Tongue (tissue), 2 donors: ENCODE measurements around the gene LY9. TPM values are rescaled to one million over a fixed set of nuclear protein-coding genes. Genes with fewer than 3 reads are reported as not detected.
"Not testable (repeated sequence)": the region's sequence is repeated elsewhere in the genome, so short reads cannot be mapped to it uniquely, and the experiment has no call there.

Experiments
- DNase-seq: peaks from one replicate; pipeline ENCODE4 v3.0.0-alpha.2; 2015
- total RNA-seq: library from RNA; depleted of rRNA; stranded (reverse); fragments of >200 nt; gene quantifications from one replicate; pipeline ENCODE4 v1.2.3, GENCODE V29; 2014

The LY9 gene
- total RNA-seq, 1 donor from 2014 or later: 0.62 TPM

DNA sequence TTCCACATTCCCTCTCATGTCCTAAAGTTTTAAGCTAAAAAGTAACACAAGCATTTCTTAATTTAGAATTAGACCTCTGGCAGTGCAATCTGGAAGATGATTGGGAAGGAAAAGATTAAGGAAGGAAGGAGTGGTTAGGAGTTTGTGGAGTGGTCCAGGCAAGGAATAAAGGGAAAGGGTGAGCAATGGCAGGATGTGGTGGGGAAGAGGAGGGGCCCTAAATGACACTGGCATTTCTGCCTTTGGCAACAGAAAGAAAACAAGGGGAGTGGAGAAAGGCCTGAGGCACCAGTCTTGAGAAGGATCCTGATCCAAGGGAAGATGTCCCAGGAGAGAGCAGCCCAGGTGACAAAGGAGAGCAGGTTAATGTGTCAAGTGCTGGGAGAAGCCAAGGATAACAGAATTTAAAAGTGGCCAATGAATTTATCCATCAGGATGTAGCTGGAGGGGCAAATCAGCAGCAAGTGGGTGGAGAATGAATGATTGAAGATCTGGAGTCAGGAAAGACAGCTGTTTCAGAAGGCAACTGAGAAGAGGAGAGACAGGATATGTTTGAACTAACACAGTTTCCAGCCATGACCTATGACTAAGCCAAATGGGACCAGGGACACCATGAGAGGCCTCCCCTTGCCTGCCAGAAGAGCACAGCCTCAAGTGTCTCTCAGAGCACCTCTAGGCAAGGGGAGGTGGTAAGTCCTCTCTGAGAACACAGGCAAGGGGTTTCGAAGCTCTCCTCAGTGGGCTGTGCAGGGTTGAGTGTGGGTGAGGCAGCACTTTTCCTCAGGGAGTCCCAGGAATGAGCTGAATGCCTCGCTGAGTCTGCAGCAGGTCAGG is 20.9 kb upstream of the LY9 start:
- no peak for DNase-seq

DNA sequence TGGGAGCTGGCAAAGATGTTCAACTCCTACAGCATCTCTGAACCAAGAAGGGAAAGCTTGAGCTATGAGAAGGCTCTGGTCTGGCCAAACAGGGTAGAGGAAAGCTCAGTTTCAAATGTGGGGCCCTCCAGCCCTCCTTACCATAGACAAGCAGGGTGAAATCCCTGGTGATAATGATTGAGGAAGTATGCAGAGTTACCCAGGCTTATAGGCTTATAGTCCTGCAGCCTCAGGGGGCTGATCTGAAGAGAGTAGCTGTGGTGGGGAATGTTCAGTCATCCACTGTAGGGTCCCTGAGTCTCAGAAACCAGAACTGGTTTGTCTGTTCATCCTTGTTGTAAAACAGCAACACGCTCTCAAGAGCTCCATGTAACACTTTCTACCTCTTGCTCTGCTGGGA is 19.8 kb upstream of the LY9 start:
- DNase-seq: no peak

DNA sequence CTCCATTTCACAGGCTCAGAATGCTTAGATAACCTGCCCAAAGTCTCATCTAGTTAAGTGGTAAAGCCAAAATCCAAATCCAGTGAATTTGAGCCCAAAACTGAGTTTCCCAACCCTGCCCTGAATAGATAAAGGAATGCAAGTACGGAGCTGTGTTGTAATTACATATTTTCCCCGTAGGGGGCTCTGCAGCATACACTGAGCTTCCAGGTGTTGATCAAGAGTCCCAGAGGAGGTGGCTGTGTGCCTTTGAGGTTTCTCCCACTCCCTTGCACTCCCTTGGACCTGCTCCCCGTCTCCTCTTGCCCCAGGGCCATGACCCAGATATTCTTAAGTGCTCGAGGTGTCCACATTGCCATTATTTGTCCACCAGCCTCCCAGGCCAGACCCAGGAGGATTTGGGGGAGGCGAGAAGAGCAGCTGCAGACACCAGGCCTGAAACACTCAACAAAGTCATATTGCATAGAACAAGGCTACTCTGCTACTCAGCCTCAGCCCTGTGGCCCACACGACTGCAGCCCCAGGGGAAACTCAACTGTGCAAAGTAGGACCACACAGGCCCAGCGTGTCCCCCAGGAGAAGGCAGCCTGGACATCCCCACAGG is 18.4 kb upstream of the LY9 start:
- peak; percentile 17 for DNase-seq

DNA sequence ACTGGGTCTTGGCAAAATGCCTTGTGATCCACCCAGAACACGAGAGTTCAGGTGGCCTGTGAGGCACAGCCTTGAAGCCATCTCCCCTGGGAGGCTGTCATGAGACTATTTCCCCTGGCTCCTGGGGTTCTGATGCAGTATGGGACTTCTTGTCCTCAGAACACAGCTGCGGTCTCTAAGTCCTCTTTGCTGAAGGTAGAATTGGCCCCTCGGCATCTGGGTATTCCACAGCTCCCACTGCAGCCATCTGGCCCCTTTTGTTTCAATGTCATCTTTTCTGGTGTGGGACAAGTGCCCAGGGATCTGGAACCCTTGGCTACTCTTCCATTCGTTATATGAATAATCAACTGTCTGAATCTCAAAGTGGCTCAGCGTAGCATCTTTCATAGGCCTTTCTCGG is 17.0 kb upstream of the LY9 start:
- DNase-seq: no peak

DNA sequence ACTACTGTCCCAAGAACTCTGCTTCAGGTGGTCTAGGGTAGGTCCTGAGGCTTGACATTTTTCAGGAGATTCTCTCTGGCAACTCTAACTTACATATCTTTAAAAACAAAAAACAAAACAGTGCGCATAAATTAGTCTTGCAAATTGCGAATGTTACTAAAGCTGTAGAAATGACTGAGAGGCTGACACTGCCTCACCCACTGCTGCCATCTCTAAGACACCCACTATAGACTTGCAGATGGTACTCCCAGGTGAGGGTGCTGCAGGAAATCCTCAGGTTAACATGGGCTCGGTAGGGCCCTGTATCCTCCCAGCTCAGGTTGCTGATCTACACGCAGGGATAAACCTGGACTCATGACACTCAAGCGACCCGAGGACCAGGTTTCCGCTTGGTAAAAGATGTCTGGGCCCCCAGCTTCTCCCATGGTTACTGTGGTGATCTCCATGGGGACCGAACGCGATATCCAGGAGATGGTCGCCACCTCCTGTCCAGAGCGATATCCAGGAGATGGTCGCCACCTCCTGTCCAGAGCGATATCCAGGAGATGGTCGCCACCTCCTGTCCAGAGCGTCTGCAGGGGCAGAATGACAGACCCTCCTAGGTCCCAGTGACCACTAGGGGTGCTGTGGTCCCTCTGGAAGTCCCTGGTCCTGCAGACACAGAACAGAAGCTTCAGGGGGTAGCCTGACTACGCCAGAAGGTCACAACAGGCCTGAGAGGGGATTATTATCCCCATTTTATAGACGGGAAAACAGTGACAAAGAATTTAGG is 16.2 kb upstream of the LY9 start:
- DNase-seq: no peak

DNA sequence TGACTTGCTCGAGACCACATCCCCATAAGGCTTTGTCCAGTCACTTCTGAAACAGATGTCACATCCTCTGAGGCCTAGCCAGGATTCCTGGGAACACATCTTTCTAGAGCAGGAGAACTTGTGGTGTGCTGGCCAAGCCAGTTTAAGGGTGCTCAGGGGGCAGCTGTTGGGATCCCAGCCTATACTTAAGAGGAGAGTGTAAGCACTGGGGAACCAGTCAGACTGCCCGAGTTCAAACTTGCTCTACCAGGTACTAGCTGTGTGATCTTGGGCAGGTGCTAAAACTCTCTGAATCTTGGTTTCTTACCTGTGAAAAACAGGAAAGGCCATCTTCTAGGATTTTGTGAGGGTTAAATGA is 15.6 kb upstream of the LY9 start:
- DNase-seq: no peak

DNA sequence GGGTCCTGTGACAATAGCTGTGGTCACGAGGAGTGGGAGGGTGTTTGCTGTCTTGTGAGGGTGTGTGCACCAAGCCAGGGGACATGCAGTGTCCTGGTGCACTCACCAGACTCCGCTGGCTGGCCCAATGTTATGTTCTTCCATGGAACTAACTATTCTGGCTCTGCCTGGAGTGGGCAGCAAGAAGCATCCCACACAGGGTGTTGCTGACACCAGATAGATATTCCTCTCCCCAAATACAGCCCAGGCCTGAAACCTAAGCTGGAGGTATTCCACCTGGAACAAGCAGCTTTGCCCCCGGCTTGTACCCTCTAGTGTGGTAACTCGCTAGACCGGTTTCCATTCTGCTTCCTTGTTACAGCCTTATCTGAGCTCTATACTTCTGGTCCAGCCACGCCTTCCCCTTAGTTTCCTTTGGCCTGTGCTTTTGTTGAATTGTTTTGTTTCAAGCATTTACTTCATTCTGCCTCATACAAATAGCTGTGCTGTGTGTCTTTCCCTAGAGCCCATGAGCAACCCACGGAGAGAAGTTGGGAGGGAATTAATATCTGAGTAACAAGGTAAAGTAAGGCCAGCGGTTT is 14.7 kb upstream of the LY9 start:
- peak; percentile 31 for DNase-seq

DNA sequence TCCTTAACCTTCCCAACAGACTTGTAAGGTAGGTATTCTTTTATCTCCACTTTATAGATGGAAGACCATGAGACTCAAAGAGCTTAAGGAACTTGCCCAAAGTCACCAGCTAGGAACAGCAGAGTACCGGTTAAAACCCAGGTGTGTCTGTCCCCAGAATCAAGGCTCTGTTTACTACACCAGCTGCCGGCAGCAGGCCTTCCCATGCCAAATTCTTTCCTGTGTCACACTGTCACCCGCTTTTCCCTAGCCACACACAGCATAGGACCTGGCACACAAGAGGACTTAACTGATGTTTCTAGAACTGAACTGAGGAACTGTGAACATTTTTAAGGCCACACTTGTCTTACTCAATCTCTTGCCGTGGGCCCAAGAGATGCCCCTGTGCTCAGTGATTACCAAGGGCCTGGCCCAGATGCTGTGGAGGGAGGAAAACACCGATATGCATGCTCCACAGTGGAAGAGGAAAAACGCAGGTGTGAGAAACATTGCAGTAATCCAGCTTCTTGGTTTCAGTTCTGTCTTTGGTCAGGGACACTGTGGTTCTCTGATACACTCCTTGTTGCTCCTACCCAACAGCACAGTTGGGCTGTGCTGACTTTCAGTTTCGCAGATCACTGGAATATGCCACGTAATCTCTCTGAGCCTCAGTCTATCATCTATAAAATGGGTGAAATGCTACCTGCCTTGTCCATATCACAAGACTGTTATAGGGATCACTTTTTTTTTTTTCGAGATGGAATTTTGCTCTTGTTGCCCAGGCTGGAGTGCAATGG is 13.9 kb upstream of the LY9 start:
- DNase-seq: no peak

DNA sequence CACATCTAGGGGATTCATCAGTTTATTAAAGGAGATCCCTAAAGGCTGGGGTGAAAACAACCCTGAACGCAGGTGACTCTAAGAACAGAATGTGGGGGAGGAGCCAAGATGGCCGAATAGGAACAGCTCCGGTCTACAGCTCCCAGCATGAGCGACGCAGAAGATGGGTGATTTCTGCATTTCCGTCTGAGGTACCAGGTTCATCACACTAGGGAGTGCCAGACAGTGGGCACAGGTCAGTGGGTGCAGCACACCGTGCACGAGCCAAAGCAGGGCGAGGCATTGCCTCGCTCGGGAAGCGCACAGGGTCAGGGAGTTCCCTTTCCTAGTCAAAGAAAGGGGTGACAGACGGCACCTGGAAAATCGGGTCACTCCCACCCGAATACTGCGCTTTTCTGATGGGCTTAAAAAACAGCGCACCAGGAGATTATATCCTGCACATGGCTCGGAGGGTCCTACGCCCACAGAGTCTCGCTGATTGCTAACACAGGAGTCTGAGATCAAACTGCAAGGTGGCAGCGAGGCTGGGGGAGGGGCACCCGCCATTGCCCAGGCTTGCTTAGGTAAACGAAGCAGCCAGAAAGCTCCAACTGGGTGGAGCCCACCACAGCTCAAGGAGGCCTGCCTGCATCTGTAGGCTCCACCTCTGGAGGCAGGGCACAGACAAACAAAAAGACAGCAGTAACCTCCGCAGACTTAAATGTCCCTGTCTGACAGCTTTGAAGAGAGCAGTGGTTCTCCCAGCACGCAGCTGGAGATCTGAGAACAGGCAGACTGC is 12.8 kb upstream of the LY9 start:
- DNase-seq: not testable (repeated sequence)

DNA sequence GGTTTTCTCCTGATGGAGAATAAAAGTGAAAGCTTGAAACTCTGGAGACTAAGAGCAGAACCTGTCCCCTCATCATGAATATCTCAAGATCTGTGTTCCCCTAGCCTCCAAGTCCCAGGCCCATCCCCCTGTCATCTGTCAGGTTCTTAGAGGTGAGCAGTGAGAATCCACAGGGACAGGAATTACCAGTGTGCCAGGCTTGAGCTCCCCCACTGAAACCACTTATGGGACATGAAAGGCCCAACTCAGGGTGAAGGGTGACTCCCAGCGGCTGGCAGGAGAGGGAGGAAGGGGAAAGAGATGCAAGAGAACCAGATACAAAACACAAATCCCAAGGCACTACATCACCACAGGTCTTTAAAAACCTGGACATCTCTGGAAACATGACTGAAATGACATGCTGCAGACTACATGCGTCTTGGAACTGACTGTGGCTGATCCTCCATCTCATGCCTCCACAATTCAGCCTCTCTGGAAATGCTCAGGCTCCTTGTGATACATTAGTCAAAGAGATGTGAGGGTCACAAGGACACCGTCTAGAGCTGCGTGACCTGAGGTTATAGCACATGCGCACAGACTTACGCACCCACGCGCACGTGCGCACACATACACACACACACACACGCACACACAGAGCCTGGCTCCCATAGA is 6.8 kb upstream of the LY9 start:
- DNase-seq: no peak

DNA sequence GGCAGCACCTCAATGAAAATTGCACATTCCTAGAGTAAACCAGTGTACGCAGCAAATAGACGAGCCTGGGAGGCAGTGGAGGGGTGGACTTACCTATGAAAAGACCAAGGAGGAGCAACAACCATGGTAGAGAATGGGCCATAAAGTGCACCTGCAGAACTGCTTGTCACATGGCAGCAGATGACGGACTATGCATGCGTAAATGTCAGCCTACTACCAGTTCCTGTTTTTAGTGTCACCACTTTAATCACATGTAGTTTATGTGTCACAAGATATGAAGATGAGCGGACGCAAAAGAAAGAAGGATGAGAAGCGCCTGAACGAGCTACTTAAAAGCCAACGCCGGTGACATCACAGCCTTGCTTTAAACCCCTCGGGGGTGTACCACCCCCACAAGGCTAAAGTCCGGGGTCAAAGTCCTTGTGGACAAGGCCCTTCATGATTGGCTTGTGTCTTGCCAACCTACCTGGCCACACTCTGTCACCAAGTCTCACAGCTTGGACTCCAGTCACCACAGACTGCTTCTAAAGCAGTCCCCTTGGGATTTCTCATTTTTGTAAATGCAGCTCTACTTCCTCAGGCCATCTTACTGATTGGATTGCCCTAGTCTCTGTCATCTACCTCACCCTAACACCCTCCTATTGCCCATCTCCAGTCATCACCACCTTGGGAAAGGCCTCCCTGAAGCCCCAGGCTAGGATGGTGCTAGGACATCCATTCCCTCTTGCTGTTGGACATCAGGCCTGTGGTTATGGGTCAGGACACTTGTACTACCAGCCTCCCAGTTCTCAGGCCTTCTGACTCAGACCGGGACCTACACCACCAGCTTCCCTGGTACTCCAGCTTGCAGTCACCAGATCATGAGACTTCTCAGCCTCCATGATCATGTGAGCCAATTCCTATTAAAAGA is 6.0 kb upstream of the LY9 start:
- no peak for DNase-seq

DNA sequence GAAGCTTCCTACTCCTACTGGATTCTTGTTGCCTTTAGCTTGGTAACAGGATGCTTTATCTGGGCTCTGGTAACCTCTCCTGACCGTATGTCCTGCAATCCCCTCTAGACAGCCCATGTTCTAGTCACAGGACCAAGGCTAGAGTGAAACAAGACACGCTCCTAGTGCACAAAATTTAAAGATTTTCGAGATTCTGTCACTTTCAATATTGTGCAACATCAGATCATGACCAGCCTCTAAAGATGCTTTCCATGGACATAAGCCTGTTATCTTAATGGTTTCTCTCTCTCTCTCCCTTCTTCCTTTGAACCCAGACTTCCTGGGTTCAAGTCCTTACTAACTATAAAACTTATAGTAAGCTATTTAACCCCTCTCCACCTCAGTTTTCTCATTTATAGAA is 1.6 kb upstream of the LY9 start:
- DNase-seq: no peak

DNA sequence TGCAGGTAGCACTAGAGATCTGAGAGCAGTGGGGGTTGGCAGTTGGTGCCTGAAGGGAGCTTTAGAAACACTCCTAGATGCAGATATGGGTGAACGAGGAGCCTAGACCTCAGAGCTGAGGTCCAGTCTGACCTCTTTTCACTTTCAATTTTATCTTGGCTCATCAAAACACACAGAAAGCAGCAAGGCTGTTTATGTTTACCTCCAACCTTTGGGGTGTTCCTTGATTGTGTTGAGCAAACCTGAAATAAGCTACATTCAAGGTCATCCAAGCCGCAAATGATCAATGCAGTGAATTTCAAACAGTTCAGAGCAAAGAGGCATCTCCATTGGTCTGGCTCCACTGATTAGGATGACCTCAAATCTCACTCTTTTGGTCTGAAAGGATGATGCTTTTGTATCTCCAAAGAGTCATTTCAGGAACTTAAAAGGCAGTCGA is 1.3 kb downstream of the LY9 start:
- no peak for DNase-seq

DNA sequence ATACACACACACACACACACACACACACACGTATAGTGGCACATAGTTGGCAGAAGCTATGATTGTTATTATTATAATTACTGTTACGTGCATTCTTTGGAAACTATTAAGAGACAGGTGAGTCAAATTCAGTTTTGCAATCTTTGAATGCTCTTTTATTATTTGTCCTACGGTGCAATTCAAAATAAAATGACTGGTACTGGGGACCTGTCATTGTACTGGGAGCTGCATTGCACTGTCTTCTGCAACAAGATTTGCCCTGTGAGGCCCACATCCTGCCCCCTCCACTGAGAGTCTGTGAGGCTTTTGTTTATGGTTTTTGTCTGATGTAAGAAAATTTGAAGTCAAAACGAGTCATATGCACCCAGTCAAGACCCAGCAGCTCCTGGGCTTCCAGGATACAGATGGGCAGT is 1.9 kb downstream of the LY9 start:
- DNase-seq: no peak

DNA sequence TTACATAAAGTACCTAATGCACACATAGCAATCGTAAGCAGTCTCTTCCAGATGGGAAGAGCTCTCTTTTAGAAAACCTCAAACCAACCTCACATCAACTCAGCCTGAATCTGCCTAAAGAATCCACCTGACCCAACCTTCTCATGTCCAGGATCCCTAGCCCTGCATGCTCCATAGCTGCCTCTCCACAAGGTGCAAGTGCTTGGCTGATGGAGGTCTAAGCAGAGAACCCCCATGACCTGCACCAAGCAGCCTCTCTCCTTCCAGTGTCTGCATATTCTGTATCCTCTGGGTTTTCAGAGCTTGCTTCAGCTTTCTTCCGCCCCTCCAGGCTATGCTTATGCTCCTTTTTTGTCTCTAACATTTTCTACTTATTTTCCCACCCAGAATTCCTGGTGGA is 2.5 kb downstream of the LY9 start:
- DNase-seq: no peak

DNA sequence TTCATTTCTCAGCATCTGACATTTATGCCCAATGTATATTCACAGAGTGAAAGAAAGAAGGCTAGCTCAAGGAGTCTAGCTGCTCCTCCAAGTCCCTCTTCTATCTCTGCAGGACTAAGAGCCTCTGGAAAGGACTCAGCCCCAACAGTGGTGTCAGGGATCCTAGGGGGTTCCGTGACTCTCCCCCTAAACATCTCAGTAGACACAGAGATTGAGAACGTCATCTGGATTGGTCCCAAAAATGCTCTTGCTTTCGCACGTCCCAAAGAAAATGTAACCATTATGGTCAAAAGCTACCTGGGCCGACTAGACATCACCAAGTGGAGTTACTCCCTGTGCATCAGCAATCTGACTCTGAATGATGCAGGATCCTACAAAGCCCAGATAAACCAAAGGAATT is 3.7 kb downstream of the LY9 start:
- no peak for DNase-seq

DNA sequence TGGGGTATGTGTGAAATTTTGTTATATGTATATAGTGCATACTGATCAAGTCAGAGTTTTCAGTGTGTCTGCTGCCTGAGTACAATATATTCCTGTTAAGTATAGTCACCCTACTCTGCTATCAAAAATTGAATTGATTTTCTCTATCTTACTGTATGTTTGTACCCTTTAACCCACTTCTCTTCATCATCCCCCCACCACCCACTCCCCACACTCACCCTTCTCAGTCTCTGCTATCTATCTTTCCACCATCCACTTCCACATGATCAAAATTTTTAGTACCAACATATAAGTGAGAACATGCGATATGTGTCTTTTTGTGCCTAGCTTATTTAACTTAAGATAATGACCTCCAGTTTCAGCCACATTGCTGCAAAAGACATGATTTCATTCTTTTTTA is 4.2 kb downstream of the LY9 start:
- no peak for DNase-seq

DNA sequence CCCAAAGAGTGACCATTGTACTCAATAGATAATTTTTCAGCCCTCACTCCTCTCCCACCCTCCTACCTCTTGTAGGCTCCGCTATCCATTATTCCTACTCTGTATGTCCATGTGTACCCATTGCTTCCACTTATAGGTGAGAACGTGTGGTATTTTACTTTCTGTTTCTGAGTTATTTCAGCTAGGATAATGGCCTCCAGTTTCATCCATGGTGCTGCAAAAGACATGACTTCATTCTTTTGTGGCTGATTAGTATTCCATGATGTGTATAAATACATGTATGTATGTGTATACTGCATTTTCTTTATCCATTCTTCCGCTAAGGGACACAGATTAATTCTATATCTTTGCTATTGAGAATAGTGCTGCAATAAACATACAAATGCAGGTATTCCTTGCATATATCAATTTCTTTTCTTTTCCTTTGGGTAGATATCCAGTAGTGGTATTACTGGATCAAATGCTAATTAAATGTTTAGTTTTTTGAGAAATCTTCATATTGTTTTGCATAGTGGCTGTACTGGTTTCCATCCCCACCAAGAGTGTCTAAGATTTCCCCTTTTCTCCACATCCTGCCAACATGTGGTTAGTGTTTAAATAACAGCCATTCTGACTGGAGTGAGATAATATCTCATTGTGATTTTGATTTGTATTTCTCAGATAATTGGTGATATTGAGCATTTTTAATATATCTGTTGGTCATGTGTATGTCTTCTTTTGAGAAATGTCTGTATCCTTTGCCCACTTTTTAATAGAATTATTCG is 4.9 kb downstream of the LY9 start:
- DNase-seq: no peak
